CD4-positive, alpha-beta T cell (primary cell): ENCODE measurements around the gene LILRB1. TPM values are rescaled to one million over a fixed set of nuclear protein-coding genes. Genes with fewer than 3 reads are reported as not detected.
"Not testable (repeated sequence)": the region's sequence is repeated elsewhere in the genome, so short reads cannot be mapped to it uniquely, and the experiment has no call there.

Source experiments
- ATAC-seq: fragments of 200-7000 bp; cut with Tn5 transposase; one replicate; pipeline ENCODE4 v1.10.0; 2022; ENCODE audit warnings: mild to moderate bottlenecking; ENCODE audit not compliant: poor library complexity
- CTCF ChIA-PET: fragments of 350-600 bp; sonication (Branson Sonifier 250); formaldehyde crosslinking; loops from one replicate; lab custom pipeline; 2021; ENCODE audit warnings: antibody characterized with exemption, inconsistent platforms; lab: Charles Lee
- POLR2A ChIA-PET: fragments of 350-600 bp; sonication (Branson Sonifier 250); formaldehyde crosslinking; loops from one replicate; lab custom pipeline; 2021; ENCODE audit warnings: antibody characterized with exemption, inconsistent platforms; lab: Charles Lee
- DNase-seq, 14 experiments: peaks; one replicate each; pipeline ENCODE4 v3.0.0-alpha.2; 2013 to 2020; ENCODE audit warnings: mixed read lengths in 2 of 14
- H3K27ac ChIP-seq, 2 donors: one replicate each; pipeline versions ENCODE4 v1.5.1 to v1.7.0; 2013; ENCODE audit warnings: low read length in 2 of 2, low read depth in 1 of 2, mild to moderate bottlenecking in 1 of 2
- H3K27me3 ChIP-seq, 2 experiments: 1 replicate in 1 of 2; 2 replicates in 1 of 2; pipeline versions ENCODE4 v1.6.1 to v1.7.0; 2013; ENCODE audit warnings: low read length in 2 of 2, control low read depth in 1 of 2, mild to moderate bottlenecking in 1 of 2, moderate library complexity in 1 of 2; ENCODE audit not compliant: insufficient read depth in 2 of 2, control insufficient read depth in 1 of 2
- H3K36me3 ChIP-seq: one replicate; pipeline ENCODE4 v1.6.1; 2013; ENCODE audit warnings: low read length, control low read depth; ENCODE audit not compliant: insufficient read depth
- H3K4me1 ChIP-seq: one replicate; pipeline ENCODE4 v1.6.1; 2013; ENCODE audit warnings: low read length, control low read depth; ENCODE audit not compliant: insufficient read depth
- H3K4me3 ChIP-seq: one replicate; pipeline ENCODE4 v1.5.1; 2013; ENCODE audit warnings: mild to moderate bottlenecking, low read length, moderate library complexity
- H3K9me3 ChIP-seq, 2 experiments: 1 replicate in 1 of 2; 2 replicates in 1 of 2; pipeline versions ENCODE4 v1.6.1 to v1.7.0; 2013; ENCODE audit warnings: low read length in 2 of 2, mild to moderate bottlenecking in 2 of 2, control low read depth in 1 of 2, moderate library complexity in 1 of 2; ENCODE audit not compliant: control insufficient read depth in 1 of 2, insufficient read depth in 1 of 2
- H3K27ac Mint-ChIP-seq: one replicate; pipeline ENCODE4 v1.8.0; 2020; ENCODE audit warnings: mixed read lengths
- H3K27me3 Mint-ChIP-seq: one replicate; pipeline ENCODE4 v1.8.0; 2021; ENCODE audit warnings: mixed read lengths
- H3K36me3 Mint-ChIP-seq: one replicate; pipeline ENCODE4 v1.8.0; 2021; ENCODE audit warnings: low read depth, mixed read lengths
- H3K4me1 Mint-ChIP-seq: one replicate; pipeline ENCODE4 v1.8.0; 2021; ENCODE audit warnings: low read depth, mixed read lengths
- H3K4me3 Mint-ChIP-seq: one replicate; pipeline ENCODE4 v1.8.0; 2020; ENCODE audit warnings: mild to moderate bottlenecking, mixed read lengths
- H3K9me3 Mint-ChIP-seq: one replicate; pipeline ENCODE4 v1.8.0; 2020; ENCODE audit warnings: mixed read lengths
- intact Hi-C, 2 experiments: fragments of 100-400 bp; cut with DNase I in 1 of 2; cut with micrococcal nuclease in 1 of 2; formaldehyde crosslinking; loops; one replicate each; pipeline versions ENCODE4 v1.15.1 to v1.9.0; 2023 to 2025; cut with DNase I, micrococcal nuclease
- total RNA-seq, 174 experiments: library from RNA in 2 of 174; stranded (reverse) in 2 of 174; gene quantifications; one replicate each; pipeline ENCODE4 v1.2.3 and lab custom pipeline; 2021 to 2026
- TF ChIP-seq, protein P1 (sequence below): fragments of 200-600 bp; IDR thresholded peaks from one replicate; pipeline ENCODE4 v1.8.0; 2022; ENCODE audit warnings: antibody characterized with exemption, mild to moderate bottlenecking

Gene LILRB1
- total RNA-seq, 2 experiments from 2014 or later: 0.22 to 0.38 TPM

DNA sequence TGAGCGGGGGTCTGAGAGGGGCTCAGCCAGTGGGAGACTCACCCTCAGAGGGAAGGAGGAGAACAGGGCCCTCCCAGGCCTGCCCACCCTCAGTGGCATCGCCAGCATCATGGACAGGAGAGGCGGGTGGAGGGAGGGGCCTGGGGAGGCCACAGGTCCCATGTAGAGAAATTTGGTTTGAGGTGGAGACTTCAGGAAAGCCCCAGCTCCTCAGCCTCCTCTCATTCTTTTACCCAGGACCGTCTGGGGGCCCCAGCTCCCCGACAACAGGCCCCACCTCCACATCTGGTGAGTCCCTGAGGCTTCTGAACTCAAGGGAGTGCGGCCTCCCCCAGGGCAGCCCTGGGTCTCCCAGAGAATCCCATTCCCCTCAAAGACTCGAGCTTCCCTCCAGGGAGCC lies 3.1 kb downstream of the LILRB1 start:
- Mint-ChIP-seq H3K4me3 (no peak overlapping the region), H3K9me3 (no peaks in the 10 kb centered on the region), H3K36me3 (no peaks in the 10 kb centered on the region), H3K4me1 (no peaks in the 10 kb centered on the region), H3K27me3 (peaks cover 33% of the 10 kb centered on the region), H3K27ac (no peak overlapping the region)
- intact Hi-C loops: loop anchor here in 1 of 2 experiments (5.0 kb wide), 1 partner anchor 336 kb away; no protein-coding TSS in a partner anchor
- ChIA-PET POLR2A (no interaction called here), CTCF (no interaction called here)
- peaks cover 6% of the 10 kb centered on the region in 2 experiments for H3K27me3 ChIP-seq
- no peaks in the 10 kb centered on the region for H3K36me3 ChIP-seq
- TF ChIP-seq, protein P1, sequence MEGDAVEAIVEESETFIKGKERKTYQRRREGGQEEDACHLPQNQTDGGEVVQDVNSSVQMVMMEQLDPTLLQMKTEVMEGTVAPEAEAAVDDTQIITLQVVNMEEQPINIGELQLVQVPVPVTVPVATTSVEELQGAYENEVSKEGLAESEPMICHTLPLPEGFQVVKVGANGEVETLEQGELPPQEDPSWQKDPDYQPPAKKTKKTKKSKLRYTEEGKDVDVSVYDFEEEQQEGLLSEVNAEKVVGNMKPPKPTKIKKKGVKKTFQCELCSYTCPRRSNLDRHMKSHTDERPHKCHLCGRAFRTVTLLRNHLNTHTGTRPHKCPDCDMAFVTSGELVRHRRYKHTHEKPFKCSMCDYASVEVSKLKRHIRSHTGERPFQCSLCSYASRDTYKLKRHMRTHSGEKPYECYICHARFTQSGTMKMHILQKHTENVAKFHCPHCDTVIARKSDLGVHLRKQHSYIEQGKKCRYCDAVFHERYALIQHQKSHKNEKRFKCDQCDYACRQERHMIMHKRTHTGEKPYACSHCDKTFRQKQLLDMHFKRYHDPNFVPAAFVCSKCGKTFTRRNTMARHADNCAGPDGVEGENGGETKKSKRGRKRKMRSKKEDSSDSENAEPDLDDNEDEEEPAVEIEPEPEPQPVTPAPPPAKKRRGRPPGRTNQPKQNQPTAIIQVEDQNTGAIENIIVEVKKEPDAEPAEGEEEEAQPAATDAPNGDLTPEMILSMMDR: no peak
- H3K9me3 ChIP-seq: peaks cover 0 to 6% of the 10 kb centered on the region in 2 experiments
- no peak overlapping the region for H3K4me3 ChIP-seq
- no peak for DNase-seq
- H3K4me1 ChIP-seq: no peaks in the 10 kb centered on the region
- no peak for ATAC-seq
- no peak overlapping the region for H3K27ac ChIP-seq

DNA sequence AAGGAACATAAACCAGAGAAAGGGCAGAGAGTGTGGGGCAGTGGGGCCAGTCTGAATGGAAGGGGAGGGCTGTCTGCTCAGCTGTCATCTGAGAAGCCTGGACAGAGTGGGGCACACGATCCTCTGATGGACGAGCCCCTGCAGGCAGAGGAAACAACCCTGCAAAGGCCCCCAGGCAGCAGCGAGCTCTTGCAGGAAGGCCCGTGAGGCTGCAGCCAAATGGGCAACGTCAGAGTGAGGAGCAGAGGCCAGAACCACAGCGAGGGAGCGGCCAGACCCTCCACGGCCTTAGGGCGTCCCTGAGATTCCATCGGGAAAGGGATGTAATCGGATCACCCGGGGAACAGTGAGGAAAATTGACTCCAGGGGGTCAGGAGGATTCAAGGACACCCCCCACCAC lies 5.8 kb downstream of the LILRB1 start:
- H3K4me3 ChIP-seq, intact Hi-C loops, H3K4me1 Mint-ChIP-seq, CTCF ChIA-PET, H3K27ac ChIP-seq, H3K27ac Mint-ChIP-seq, H3K36me3 ChIP-seq, H3K4me3 Mint-ChIP-seq, H3K27me3 ChIP-seq, H3K36me3 Mint-ChIP-seq, H3K4me1 ChIP-seq, H3K9me3 ChIP-seq, H3K9me3 Mint-ChIP-seq, DNase-seq, ATAC-seq, POLR2A ChIA-PET: not testable (repeated sequence)
- peaks cover 21% of the 10 kb centered on the region for H3K27me3 Mint-ChIP-seq

DNA sequence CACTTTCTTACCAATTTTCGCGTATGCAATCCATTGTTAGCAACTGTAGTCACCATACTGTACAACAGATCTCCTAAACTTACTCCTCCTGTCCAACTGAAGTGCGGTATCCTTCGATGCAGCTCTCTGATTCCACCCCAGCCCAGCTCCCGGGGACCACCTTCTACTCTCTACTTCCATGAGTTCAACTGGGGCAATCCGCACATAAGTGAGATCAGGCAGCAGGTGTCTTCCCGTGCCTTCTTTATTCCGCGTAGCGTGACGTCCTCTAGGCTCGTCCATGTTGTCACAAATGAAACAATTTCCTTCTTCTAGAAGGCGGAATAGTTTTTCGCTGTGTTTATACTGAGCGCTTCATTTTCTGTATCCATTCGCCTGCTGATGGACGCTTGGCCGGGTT lies 8.4 kb downstream of the LILRB1 start:
- no peak overlapping the region for H3K4me3 Mint-ChIP-seq
- no peak overlapping the region for H3K27ac Mint-ChIP-seq
- H3K36me3 Mint-ChIP-seq: no peaks in the 10 kb centered on the region
- no peaks in the 10 kb centered on the region for H3K4me1 ChIP-seq
- H3K9me3 ChIP-seq: peaks cover 0 to 6% of the 10 kb centered on the region in 2 experiments
- no peaks in the 10 kb centered on the region for H3K27me3 ChIP-seq
- H3K36me3 ChIP-seq: no peaks in the 10 kb centered on the region
- no peaks in the 10 kb centered on the region for H3K4me1 Mint-ChIP-seq
- H3K9me3 Mint-ChIP-seq: no peaks in the 10 kb centered on the region
- DNase-seq (no peak), ATAC-seq (no peak)
- ChIA-PET POLR2A (no interaction called here), CTCF (interaction anchor here (0.5 kb wide), 1 partner anchor 1070 kb away, joined by 3 read pairs; no protein-coding TSS in a partner anchor)
- H3K27me3 Mint-ChIP-seq: peaks cover 11% of the 10 kb centered on the region
- H3K27ac ChIP-seq: no peak overlapping the region
- intact Hi-C loops: no loop called here
- H3K4me3 ChIP-seq: no peak overlapping the region
- TF ChIP-seq, protein P1: no peak

DNA sequence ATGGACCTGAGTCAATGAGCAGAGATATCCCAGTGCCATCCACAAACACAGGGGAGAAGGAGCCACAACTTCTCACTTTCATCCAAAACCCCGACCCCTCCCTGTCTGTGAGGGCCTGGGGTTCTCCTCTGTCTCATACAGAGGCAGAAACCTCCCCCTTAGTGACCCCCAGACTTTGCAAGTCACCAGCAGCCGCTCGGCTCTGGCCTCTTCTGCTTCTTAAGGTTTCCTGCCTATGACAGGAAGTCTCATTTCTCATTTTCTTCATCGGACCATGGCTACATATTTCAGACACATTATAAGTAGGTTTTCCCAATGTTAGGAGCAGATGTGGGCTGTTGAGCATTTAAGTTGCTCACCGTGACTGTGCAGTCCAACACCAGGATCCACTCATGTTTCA lies 12.7 kb downstream of the LILRB1 start:
- H3K27me3 Mint-ChIP-seq: peaks cover 17% of the 10 kb centered on the region
- H3K36me3 Mint-ChIP-seq, CTCF ChIA-PET, H3K4me3 ChIP-seq, H3K4me1 ChIP-seq, H3K4me1 Mint-ChIP-seq, H3K4me3 Mint-ChIP-seq, H3K27ac ChIP-seq, POLR2A ChIA-PET, H3K36me3 ChIP-seq, H3K27me3 ChIP-seq, ATAC-seq, H3K27ac Mint-ChIP-seq, H3K9me3 Mint-ChIP-seq, intact Hi-C loops, H3K9me3 ChIP-seq: not testable (repeated sequence)
- peak in 2 of 14 experiments; percentile 47 to 52 for DNase-seq

DNA sequence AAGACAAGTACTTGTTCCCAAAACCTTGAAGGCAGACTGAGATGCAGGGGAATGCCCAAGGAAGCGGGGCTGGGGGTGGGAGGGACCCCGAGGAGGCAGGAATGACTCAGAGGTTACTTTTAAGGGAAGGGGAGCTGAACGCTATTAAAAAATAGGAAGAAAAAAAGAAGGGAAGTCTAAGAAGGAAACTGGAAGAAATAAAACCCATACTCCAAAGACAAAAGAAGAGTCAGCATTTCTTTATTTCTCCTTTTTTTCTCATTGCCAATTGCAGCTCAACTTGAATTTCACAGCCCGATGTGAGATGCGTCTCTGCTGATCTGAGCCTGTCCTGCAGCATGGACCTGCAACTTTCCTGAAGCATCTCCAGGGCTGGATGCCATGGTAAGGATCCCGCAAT lies 13.3 kb downstream of the LILRB1 start:
- H3K27ac Mint-ChIP-seq, H3K27me3 ChIP-seq, ATAC-seq, CTCF ChIA-PET, H3K36me3 ChIP-seq, H3K9me3 ChIP-seq, H3K27ac ChIP-seq, H3K4me1 ChIP-seq, H3K9me3 Mint-ChIP-seq, H3K36me3 Mint-ChIP-seq, POLR2A ChIA-PET, H3K4me3 ChIP-seq, H3K4me3 Mint-ChIP-seq, H3K4me1 Mint-ChIP-seq, intact Hi-C loops: not testable (repeated sequence)
- H3K27me3 Mint-ChIP-seq: peaks cover 19% of the 10 kb centered on the region
- DNase-seq: peak in 2 of 14 experiments; percentile 28 to 41
